ENCODE measurements around the gene MYOM3.

Gene MYOM3

GRCh38 chr1:24086466-24086865 lies 25.5 kb downstream of the MYOM3 start:
- DNase-seq (ENCODE audit: low spot score): no peak
- in situ Hi-C loops (cut with MboI; ENCODE audit: low pct_unique_long_range_greater_than_20kb, low sequenced_read_pairs, unreplicated experiment): no loop called here
- TF ChIP-seq, protein P1, sequence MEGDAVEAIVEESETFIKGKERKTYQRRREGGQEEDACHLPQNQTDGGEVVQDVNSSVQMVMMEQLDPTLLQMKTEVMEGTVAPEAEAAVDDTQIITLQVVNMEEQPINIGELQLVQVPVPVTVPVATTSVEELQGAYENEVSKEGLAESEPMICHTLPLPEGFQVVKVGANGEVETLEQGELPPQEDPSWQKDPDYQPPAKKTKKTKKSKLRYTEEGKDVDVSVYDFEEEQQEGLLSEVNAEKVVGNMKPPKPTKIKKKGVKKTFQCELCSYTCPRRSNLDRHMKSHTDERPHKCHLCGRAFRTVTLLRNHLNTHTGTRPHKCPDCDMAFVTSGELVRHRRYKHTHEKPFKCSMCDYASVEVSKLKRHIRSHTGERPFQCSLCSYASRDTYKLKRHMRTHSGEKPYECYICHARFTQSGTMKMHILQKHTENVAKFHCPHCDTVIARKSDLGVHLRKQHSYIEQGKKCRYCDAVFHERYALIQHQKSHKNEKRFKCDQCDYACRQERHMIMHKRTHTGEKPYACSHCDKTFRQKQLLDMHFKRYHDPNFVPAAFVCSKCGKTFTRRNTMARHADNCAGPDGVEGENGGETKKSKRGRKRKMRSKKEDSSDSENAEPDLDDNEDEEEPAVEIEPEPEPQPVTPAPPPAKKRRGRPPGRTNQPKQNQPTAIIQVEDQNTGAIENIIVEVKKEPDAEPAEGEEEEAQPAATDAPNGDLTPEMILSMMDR (IDR thresholded peaks at IDR 0.05; ENCODE audit: extremely low read depth, insufficient read depth, missing control alignments): no peak

DNA sequence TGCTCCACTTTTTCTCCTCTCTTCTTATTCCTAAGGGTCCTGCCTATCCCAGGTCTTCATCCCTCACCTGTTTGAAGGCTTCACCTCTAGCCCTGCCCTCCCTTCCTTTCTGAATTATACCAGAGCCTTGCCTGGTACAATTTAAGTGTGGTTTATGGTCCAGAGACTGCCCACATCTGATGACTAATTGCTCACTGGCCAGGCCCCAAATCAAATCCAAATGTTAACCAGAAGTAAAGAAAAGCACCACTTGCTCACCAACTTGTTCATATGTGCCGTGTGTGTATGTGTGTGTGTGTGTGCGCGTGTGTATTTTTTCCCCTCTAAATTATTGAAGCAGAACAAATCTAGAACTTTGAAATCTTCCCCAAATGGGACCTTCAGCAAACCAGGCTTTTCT lies 26.4 kb downstream of the MYOM3 start:
- TF ChIP-seq, protein P1 (IDR thresholded peaks at IDR 0.05; ENCODE audit: extremely low read depth, insufficient read depth, missing control alignments): no peak
- in situ Hi-C loops (cut with MboI; ENCODE audit: low pct_unique_long_range_greater_than_20kb, low sequenced_read_pairs, unreplicated experiment): no loop called here
- no peak for DNase-seq (ENCODE audit: low spot score)

- no peak for DNase-seq (ENCODE audit: low spot score)
- TF ChIP-seq, protein P1 (IDR thresholded peaks at IDR 0.05; ENCODE audit: extremely low read depth, insufficient read depth, missing control alignments): no peak
- in situ Hi-C loops (cut with MboI; ENCODE audit: low pct_unique_long_range_greater_than_20kb, low sequenced_read_pairs, unreplicated experiment): no loop called here
These were observed 26.9 kb downstream of the MYOM3 start for GRCh38 chr1:24085007-24085406.

GRCh38 chr1:24084050-24084449 lies 27.9 kb downstream of the MYOM3 start:
- no peak for DNase-seq (ENCODE audit: low spot score)
- in situ Hi-C loops (cut with MboI; ENCODE audit: low pct_unique_long_range_greater_than_20kb, low sequenced_read_pairs, unreplicated experiment): no loop called here
- TF ChIP-seq, protein P1 (IDR thresholded peaks at IDR 0.05; ENCODE audit: extremely low read depth, insufficient read depth, missing control alignments): no peak

- no peak for DNase-seq (ENCODE audit: low spot score)
- in situ Hi-C loops (cut with MboI; ENCODE audit: low pct_unique_long_range_greater_than_20kb, low sequenced_read_pairs, unreplicated experiment): no loop called here
These were observed 29.6 kb downstream of the MYOM3 start for GRCh38 chr1:24082372-24082771.

GRCh38 chr1:24081190-24081589 lies 30.7 kb downstream of the MYOM3 start:
- TF ChIP-seq, protein P1 (IDR thresholded peaks at IDR 0.05; ENCODE audit: extremely low read depth, insufficient read depth, missing control alignments): no peak
- no peak for DNase-seq (ENCODE audit: low spot score)
- in situ Hi-C loops (cut with MboI; ENCODE audit: low pct_unique_long_range_greater_than_20kb, low sequenced_read_pairs, unreplicated experiment): no loop called here

More at GRCh38 chr1:24082372-24082771, 29.6 kb downstream of the MYOM3 start:
- TF ChIP-seq, protein P1 (IDR thresholded peaks at IDR 0.05; ENCODE audit: extremely low read depth, insufficient read depth, missing control alignments): no peak

GRCh38 chr1:24080131-24080530 lies 31.8 kb downstream of the MYOM3 start:
- DNase-seq (ENCODE audit: low spot score): no peak
- in situ Hi-C loops (cut with MboI; ENCODE audit: low pct_unique_long_range_greater_than_20kb, low sequenced_read_pairs, unreplicated experiment): no loop called here
- TF ChIP-seq, protein P1 (IDR thresholded peaks at IDR 0.05; ENCODE audit: extremely low read depth, insufficient read depth, missing control alignments): no peak

Measured in GM13977 (cell line).